AG04449 (cell line): ENCODE data around the gene MSL3B.

ENCODE experiments used
- CTCF ChIA-PET: fragments of 350-600 bp; formaldehyde crosslinking; extraction: SDS; loops from one replicate; lab custom pipeline; 2021; ENCODE audit warnings: antibody characterized with exemption; lab: Yijun Ruan, JAX
- POLR2A ChIA-PET: fragments of 400-600, 350-600 bp; formaldehyde crosslinking; extraction: SDS; loops from one replicate; lab custom pipeline; 2020; ENCODE audit warnings: antibody characterized with exemption, inconsistent platforms; lab: Yijun Ruan, JAX
- DNase-seq: peaks from one replicate; pipeline ENCODE4 v3.0.0-alpha.2; 2010; ENCODE audit warnings: low read depth, low spot score
- H3K4me3 ChIP-seq: 2 replicates; pipeline ENCODE4 v1.5.1; 2011; ENCODE audit warnings: low read depth, mild to moderate bottlenecking, control low read depth, low read length
- TF ChIP-seq, protein P1 (sequence below): IDR thresholded peaks from one replicate; pipeline ENCODE4 v1.5.1; 2011; ENCODE audit warnings: mild to moderate bottlenecking, moderate library complexity, low read length, control low read depth, inconsistent platforms; ENCODE audit not compliant: insufficient read depth; ENCODE audit errors: missing control alignments

Gene MSL3B

DNA sequence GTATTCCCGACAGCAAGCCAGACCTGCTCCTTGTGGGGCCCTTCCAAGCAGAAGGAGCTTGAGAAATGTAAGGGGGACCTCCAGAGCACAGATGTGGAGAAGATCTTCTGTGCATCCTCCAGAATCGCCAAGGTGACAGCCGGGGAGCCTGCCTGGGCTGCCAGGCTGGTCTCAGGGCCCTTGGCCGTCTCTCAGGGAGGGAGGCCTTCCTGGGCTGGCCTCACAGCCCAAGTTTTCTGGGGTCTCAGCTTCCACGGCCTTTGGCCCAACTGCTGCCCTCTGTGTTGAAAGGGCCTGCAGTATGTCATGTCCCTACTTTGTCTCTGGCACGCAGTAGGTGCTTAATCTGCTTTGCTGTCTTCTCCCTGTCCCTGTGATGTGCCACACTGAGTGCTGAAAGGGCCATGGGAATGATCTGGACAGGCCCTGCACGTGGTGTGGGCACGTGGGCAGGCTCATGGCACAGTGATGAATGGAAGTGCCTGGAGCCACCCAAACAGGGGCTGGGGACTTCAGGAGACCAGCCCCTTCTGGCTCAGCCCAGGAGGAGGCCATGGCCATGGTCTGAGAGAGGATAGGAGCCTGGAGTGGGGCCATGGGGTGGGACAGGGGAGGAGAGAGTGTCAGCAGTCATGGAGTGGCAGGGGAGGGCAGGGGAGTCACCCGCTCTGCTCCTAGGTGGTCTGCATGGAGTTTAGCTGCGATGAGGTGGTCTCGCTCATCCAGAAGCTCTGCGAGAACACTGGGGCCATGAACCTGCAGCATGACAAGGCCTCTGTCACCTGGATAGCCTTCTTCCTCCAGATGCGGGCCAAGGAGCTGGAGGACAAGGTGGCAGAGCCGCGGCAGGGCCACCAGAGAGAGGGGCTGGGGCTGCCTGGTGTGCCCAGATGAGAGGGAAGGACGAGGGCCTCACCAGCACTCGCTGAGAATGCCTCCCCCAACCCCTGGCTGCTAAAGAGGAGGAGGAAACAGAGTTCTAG is 49.3 kb downstream of the MSL3B start:
- CTCF ChIA-PET = no interaction called here
- POLR2A ChIA-PET = no interaction called here
- TF ChIP-seq, protein P1, sequence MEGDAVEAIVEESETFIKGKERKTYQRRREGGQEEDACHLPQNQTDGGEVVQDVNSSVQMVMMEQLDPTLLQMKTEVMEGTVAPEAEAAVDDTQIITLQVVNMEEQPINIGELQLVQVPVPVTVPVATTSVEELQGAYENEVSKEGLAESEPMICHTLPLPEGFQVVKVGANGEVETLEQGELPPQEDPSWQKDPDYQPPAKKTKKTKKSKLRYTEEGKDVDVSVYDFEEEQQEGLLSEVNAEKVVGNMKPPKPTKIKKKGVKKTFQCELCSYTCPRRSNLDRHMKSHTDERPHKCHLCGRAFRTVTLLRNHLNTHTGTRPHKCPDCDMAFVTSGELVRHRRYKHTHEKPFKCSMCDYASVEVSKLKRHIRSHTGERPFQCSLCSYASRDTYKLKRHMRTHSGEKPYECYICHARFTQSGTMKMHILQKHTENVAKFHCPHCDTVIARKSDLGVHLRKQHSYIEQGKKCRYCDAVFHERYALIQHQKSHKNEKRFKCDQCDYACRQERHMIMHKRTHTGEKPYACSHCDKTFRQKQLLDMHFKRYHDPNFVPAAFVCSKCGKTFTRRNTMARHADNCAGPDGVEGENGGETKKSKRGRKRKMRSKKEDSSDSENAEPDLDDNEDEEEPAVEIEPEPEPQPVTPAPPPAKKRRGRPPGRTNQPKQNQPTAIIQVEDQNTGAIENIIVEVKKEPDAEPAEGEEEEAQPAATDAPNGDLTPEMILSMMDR = no peak
- H3K4me3 ChIP-seq = no peak overlapping the region
- no peak for DNase-seq

DNA sequence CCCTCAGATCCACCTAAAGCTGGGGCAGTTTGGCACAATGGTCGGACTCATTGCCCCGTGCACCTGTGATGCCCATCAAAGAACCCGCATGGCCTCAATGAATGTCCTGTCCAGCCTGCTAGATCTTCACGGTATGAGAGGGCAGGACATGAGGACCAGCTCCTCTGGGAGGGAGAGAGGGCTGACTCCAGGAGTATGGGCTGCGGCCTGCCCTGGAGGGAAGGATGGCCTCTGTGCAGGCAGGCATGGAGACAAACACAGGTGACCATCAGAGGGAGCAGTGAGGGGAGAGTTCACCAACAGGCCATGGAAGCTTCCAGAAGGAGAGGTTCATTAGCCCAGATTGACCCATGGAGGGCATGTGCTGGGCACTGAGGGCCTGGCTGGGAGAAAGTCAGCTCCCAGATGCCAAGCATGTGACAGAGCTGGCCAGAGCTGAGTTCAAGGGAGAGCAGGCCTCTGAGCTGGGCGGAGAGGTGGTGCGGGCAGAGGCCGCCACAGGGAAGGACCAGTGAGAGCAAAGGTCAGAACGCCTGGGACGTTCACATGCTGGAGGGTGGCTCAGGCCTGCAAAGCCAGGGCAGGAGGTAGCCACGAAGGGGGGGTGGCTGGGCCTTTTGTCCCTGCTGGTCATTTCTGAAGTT is 50.1 kb downstream of the MSL3B start:
- H3K4me3 ChIP-seq = no peak overlapping the region
- TF ChIP-seq, protein P1 = no peak
- POLR2A ChIA-PET = no interaction called here
- CTCF ChIA-PET = no interaction called here
- DNase-seq = no peak

DNA sequence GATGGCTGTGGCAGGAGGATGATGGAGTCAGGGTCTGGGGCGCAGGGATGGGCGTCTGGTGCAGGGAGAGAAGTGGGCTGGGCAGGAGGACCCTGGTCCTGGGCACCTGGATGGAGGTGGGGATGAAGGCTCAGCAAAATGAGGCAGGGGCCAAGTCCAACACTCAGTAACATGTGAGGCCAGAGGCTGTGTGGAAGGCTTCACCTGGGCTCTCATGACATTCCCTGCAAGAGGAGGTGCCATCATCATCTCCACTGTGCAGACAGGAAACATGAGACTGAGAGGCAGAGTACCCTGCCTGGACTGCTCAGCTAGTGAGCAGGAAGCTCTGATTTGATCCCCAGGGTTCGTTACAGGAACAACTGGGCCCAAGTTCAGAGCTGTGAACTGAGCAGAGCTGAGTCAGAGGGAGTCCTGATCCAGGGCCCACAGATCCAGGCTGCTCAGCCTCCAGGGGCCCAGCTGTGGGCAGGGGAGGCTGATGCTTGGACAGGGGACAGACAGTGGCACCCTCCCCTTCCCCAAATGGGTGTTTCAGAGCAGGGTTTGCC is 50.8 kb downstream of the MSL3B start:
- no peak for DNase-seq
- no peak overlapping the region for H3K4me3 ChIP-seq
- ChIA-PET CTCF (no interaction called here), POLR2A (no interaction called here)
- TF ChIP-seq, protein P1 = no peak

DNA sequence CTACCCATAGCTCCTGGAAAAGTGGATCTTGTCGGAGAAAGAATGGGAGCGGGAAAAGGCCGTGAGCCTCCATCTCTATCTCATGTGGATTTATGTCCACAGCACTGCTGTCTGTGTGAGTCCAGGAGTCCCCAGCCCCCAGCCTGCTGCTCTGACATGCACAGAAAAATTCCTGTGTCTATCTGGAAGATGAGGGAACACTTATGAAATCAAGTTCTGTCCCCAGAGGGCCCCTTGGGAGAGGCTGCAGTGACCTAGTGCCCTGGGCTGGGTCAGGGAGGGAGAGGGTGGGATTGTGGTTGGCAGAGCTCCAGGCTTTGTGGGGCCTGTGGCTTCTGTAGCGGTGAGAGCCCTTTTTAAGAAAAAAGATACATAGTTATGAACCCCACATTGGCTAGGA is 51.4 kb downstream of the MSL3B start:
- no peak for DNase-seq
- TF ChIP-seq, protein P1 = no peak
- H3K4me3 ChIP-seq = no peak overlapping the region
- ChIA-PET CTCF (no interaction called here), POLR2A (no interaction called here)

DNA sequence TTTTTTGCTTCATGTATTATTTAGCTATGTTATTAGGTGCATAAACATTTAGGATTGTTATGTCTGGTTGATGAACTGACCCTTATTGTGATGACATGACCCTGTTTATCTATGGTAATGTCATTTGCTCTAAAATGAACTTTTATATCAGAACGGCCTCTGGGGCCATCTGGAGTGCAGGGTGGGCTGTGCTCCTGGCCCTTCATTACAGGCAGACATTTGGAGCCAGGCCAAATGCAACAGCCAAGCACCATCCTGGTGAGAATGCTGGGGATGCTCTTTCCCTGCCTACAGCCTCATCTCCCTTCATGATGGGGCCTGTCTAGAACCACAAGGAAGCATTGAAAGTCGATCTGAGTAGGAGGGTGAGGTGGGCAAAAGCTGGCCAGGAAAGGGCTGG is 51.9 kb downstream of the MSL3B start:
- ChIA-PET POLR2A (no interaction called here), CTCF (no interaction called here)
- TF ChIP-seq, protein P1 = no peak
- H3K4me3 ChIP-seq = no peak overlapping the region
- no peak for DNase-seq

DNA sequence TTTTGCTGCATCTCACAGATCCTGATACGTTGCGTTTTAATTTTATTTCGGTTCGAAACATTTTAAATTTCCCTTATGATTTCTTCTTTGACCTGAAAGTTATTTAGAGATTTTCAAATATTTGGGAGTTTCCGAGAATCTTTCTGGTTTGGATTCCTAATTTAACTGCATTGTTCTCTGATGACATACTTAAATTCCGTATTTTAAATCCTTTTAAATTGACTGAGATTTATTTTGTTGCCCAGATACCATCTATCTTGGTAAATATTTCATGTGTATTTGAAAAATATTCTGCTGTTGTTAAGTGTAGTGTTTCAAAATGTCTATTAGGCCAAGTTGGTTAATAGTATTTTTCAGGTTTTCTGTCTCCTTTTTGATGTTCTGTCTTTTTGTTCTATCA is 52.3 kb downstream of the MSL3B start:
- TF ChIP-seq, protein P1 = no peak
- DNase-seq = no peak
- CTCF ChIA-PET = no interaction called here
- POLR2A ChIA-PET = no interaction called here
- no peak overlapping the region for H3K4me3 ChIP-seq
